Measurements from ENCODE around the gene IFNL3.
"Not testable (repeated sequence)": the region's sequence is repeated elsewhere in the genome, so short reads cannot be mapped to it uniquely, and the experiment has no call there.

Gene IFNL3

GRCh38 chr19:39247701-39248664 lies 3.2 kb upstream of the IFNL3 start:
- no peaks in the 10 kb centered on the region for H3K79me2 ChIP-seq (ENCODE audit: control insufficient read depth, low read length)
- no peak overlapping the region for H3K27ac ChIP-seq (ENCODE audit: low read depth, low read length)
- no peaks in the 10 kb centered on the region for H4K20me1 ChIP-seq (ENCODE audit: control insufficient read depth, insufficient read depth, low read depth, low read length)
- H3K9me2 ChIP-seq (replicated peaks; ENCODE audit: control insufficient read depth, low read length) = no peaks in the 10 kb centered on the region
- H3F3A ChIP-seq (ENCODE audit: control insufficient read depth, insufficient read depth) = no peaks in the 10 kb centered on the region
- H3K36me3 ChIP-seq (ENCODE audit: control insufficient read depth, low read length) = no peaks in the 10 kb centered on the region
- TF ChIP-seq CTCF (IDR thresholded peaks at IDR 0.05; ENCODE audit: low read depth, low read length, poor library complexity, severe bottlenecking) = no peak
- TF ChIP-seq EZH2phosphoT487 (IDR thresholded peaks at IDR 0.05; ENCODE audit: borderline replicate concordance, low read length) = no peak
- no peak overlapping the region for H3K4me2 ChIP-seq (ENCODE audit: low read length)
- H3K27me3 ChIP-seq (ENCODE audit: control insufficient read depth, low read length) = no peaks in the 10 kb centered on the region
- H3K9me3 ChIP-seq (ENCODE audit: control insufficient read depth, insufficient read depth, low read length) = no peaks in the 10 kb centered on the region
- H3K4me1 ChIP-seq (ENCODE audit: control insufficient read depth, low read length) = peaks cover 13% of the 10 kb centered on the region
- no peak overlapping the region for H3K4me3 ChIP-seq (ENCODE audit: low read length)

GRCh38 chr19:39246951-39247669 lies 2.3 kb upstream of the IFNL3 start:
- Histone ChIP-seq H4K20me1 (ENCODE audit: control insufficient read depth, insufficient read depth, low read depth, low read length) (no peaks in the 10 kb centered on the region), H3K4me3 (ENCODE audit: low read length) (no peak overlapping the region), H3K27me3 (ENCODE audit: control insufficient read depth, low read length) (no peaks in the 10 kb centered on the region)

GRCh38 chr19:39245166-39245565 lies 360 bp upstream of the IFNL3 start:
- not testable (repeated sequence) for H3F3A ChIP-seq (ENCODE audit: control insufficient read depth, insufficient read depth)

More at GRCh38 chr19:39246951-39247669, 2.3 kb upstream of the IFNL3 start:
- TF ChIP-seq EZH2phosphoT487 (IDR thresholded peaks at IDR 0.05; ENCODE audit: borderline replicate concordance, low read length) = no peak
- no peaks in the 10 kb centered on the region for H3K9me3 ChIP-seq (ENCODE audit: control insufficient read depth, insufficient read depth, low read length)
- H3F3A ChIP-seq (ENCODE audit: control insufficient read depth, insufficient read depth) = no peaks in the 10 kb centered on the region
- H3K27ac ChIP-seq (ENCODE audit: low read depth, low read length) = no peak overlapping the region
- no peaks in the 10 kb centered on the region for H3K9me2 ChIP-seq (replicated peaks; ENCODE audit: control insufficient read depth, low read length)
- H3K4me1 ChIP-seq (ENCODE audit: control insufficient read depth, low read length) = peaks cover 5% of the 10 kb centered on the region
- no peak overlapping the region for H3K4me2 ChIP-seq (ENCODE audit: low read length)
- H3K79me2 ChIP-seq (ENCODE audit: control insufficient read depth, low read length) = no peaks in the 10 kb centered on the region
- H3K36me3 ChIP-seq (ENCODE audit: control insufficient read depth, low read length) = no peaks in the 10 kb centered on the region

GRCh38 chr19:39243741-39244140 lies 1.1 kb downstream of the IFNL3 start:
- not testable (repeated sequence) for H3K4me3 ChIP-seq (ENCODE audit: low read length); H3K36me3 ChIP-seq (ENCODE audit: control insufficient read depth, low read length); H3K9me3 ChIP-seq (ENCODE audit: control insufficient read depth, insufficient read depth, low read length); H3K4me2 ChIP-seq (ENCODE audit: low read length); H3K4me1 ChIP-seq (ENCODE audit: control insufficient read depth, low read length); H3K79me2 ChIP-seq (ENCODE audit: control insufficient read depth, low read length); H3K27me3 ChIP-seq (ENCODE audit: control insufficient read depth, low read length); H3K9me2 ChIP-seq (replicated peaks; ENCODE audit: control insufficient read depth, low read length); H3F3A ChIP-seq (ENCODE audit: control insufficient read depth, insufficient read depth); H3K27ac ChIP-seq (ENCODE audit: low read depth, low read length); H4K20me1 ChIP-seq (ENCODE audit: control insufficient read depth, insufficient read depth, low read depth, low read length)

More at GRCh38 chr19:39245166-39245565, 360 bp upstream of the IFNL3 start:
- H3K9me3 ChIP-seq (ENCODE audit: control insufficient read depth, insufficient read depth, low read length); H3K79me2 ChIP-seq (ENCODE audit: control insufficient read depth, low read length); H3K4me2 ChIP-seq (ENCODE audit: low read length); H3K27ac ChIP-seq (ENCODE audit: low read depth, low read length); H4K20me1 ChIP-seq (ENCODE audit: control insufficient read depth, insufficient read depth, low read depth, low read length); H3K4me3 ChIP-seq (ENCODE audit: low read length); H3K9me2 ChIP-seq (replicated peaks; ENCODE audit: control insufficient read depth, low read length); H3K36me3 ChIP-seq (ENCODE audit: control insufficient read depth, low read length); H3K27me3 ChIP-seq (ENCODE audit: control insufficient read depth, low read length); H3K4me1 ChIP-seq (ENCODE audit: control insufficient read depth, low read length): not testable (repeated sequence)

All from DOHH2 (cell line).